GM19328 (cell line): ENCODE measurements around the gene PPIC.
"Not testable (repeated sequence)": the region's sequence is repeated elsewhere in the genome, so short reads cannot be mapped to it uniquely, and the experiment has no call there.

ENCODE experiments used
- ATAC-seq: cut with Tn5 transposase; IDR thresholded peaks from one replicate; pipeline ENCODE4 v1.9.1; 2021; ENCODE audit warnings: mild to moderate bottlenecking, moderate library complexity; ENCODE audit not compliant: unreplicated experiment

The PPIC gene

GRCh38 chr5:123012321-123012720 lies 24.2 kb downstream of the PPIC start:
- no peak for ATAC-seq

GRCh38 chr5:123007754-123008153 lies 28.8 kb downstream of the PPIC start:
- ATAC-seq: no peak

DNA sequence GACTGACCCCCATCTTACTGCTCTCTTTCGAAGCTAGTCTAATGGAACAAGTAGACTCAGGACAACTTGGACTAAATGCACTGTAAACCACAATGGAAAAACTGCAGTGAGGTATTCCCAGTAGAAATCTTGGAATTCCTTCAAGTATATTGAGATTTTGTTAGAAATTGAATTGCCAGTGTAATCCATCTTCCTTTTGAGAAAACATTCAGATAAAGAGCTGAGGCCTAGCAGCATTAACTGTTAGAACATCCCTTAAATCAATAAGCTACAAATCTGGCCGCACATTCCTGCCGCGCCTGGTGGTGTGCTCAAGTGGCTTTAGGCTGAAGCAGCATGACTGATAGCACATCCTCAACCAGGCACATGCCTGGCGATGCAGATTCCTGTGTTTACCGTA lies 29.3 kb downstream of the PPIC start:
- no peak for ATAC-seq

- ATAC-seq: no peak
Observed at GRCh38 chr5:123001808-123002207, 34.7 kb downstream of the PPIC start.

DNA sequence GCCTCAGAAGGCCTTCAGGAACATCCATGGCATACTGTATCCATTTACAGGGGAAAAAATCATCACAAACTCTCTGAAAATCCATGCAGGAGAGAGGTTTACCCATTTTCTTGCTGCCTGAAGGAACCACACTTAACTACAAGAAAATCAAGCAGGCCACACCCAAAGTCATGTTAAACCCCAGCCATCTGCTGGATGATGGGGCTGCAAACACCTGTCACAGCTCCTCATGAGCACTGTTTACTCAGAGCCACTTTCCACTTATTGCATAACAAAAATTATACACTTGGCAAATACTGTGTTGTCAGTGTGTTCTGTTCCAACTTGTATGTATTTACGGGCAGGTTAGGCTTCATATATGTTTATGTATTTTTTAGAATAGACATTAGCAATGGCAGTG lies 35.8 kb downstream of the PPIC start:
- ATAC-seq: no peak

- peak; percentile 92 for ATAC-seq
Observed at GRCh38 chr5:122999947-123000563, 36.5 kb downstream of the PPIC start.

GRCh38 chr5:122997294-122997693 lies 39.2 kb downstream of the PPIC start:
- ATAC-seq: no peak

GRCh38 chr5:122996091-122996490 lies 40.4 kb downstream of the PPIC start:
- ATAC-seq: no peak

GRCh38 chr5:122985954-122986721 lies 50.4 kb downstream of the PPIC start:
- ATAC-seq: peak; percentile 98

DNA sequence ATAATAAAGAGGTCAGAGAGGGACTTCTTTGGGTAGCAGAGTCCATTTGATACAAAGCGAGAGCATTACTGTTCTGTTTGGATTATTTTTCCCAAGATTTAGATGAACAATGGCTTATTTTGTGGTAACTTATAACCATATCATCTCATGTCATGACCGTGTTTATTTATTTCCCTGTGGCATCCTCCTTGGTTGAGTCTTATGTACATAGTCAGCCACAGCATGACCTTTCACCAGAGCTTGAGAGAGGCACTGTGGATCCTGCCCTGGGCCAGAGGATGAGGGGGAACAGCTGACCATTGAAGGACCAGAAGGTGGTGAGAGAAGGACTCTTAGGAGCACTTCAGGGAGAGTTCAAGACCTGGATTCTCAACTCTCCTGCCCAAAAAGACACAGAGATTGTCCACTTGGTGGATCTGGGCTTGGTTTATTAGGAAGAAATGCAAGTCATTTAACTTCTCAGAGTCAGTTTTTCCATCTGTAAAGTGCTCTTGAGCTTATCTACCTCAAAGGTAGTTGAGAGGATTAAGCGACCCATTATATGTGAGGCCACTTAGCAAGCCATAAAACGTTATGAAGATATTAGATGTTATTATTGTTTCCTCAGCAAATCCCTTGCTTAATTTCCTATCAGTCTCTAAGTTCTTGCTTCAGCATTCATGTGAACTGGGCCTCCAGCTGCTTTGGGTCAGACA lies 51.4 kb downstream of the PPIC start:
- ATAC-seq: no peak

DNA sequence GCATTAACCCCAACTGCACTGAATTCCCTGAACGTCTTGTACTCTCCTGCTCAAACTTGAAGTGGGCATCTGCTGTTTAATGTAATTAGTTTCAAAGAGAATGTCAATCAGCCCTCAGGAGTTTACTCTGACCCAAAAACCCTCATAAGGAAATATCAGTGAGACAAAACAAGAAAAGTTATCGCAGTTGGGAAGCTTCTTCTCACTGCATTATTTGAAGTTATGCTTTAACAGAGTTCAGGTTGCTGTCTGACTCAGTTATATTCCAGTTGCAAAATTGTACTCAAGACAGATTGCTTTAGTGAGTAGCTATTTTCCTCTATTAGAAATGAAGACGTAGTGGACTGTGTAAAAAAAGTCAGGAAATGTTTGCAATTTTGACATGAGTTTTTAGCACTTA lies 52.1 kb downstream of the PPIC start:
- ATAC-seq: no peak

DNA sequence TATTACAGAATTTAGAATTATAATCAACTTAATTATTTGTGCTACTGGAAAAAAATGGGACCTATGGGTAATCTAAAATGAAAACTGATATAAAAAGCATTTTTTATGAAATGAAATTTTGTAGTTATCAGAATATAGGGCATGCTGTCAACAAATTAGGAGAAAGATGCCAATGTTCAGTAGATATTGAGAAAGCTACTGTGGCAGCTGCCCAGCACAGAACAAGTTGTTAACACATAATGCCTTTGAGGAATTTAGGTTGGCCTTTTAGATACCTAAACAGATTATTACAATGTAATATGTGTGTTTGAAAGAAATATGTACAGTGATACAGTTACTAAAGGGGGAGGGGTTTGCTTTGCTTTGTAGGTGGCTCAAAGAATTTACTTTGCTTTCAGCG lies 54.1 kb downstream of the PPIC start:
- no peak for ATAC-seq

- no peak for ATAC-seq
Observed at GRCh38 chr5:122981846-122982245, 54.7 kb downstream of the PPIC start.

DNA sequence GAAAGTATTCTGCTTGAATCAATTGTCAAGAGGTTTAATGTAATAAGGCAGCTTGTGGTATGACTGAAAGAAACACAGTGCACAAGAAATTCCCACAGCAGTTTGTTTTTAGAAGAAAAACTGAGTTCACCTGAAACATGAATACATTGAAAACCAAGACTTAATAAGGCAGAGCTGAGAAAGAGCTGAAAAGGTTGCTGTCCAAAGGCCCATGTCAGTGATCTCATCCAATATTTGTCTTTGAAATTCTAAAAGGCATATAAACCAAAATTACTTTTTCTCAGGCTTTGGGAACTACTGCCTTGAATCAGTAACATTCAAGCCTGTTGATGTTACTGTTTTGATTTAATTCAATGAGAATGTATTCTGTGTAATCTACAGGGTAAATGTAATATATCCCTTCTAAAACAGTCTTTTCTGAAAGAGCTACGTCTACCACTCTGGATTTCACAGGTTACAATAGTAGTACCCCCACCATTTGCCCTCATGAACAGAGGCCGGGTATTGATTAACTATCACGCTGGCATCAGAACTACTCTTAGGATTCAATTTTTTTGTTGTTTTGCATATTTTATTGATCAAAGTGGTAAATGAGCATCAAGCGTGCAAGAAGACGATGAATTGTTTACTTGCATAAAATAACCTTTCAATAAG lies 57.8 kb downstream of the PPIC start:
- ATAC-seq: no peak

- no peak for ATAC-seq
Observed at GRCh38 chr5:122978068-122978467, 58.5 kb downstream of the PPIC start.

GRCh38 chr5:122977319-122977718 lies 59.2 kb downstream of the PPIC start:
- ATAC-seq: no peak

- ATAC-seq: not testable (repeated sequence)
Observed at GRCh38 chr5:122974251-122974650, 62.3 kb downstream of the PPIC start.

- ATAC-seq: not testable (repeated sequence)
Observed at GRCh38 chr5:122973759-122974158, 62.8 kb downstream of the PPIC start.
